Natural killer cell (primary cell): ENCODE data around the gene FILIP1L. TPM values are rescaled to one million over a fixed set of nuclear protein-coding genes. Genes with fewer than 3 reads are reported as not detected.

Experiments
- ATAC-seq, 3 donors: fragments of 150-1000 bp in 2 of 3; fragments of 200-7000 bp in 1 of 3; cut with Tn5 transposase; 1 replicate in 1 of 3; 2 replicates in 2 of 3; pipeline ENCODE4 v1.10.0; 2021; ENCODE audit warnings: mild to moderate bottlenecking in 2 of 3, moderate library complexity in 2 of 3
- DNase-seq, 2 donors: peaks; one replicate each; pipeline versions ENCODE4 v3.0.0 to v3.0.0-alpha.2; 2013 to 2021; ENCODE audit warnings: mixed read lengths in 1 of 2
- H3K27ac ChIP-seq: one replicate; pipeline ENCODE4 v1.5.1; 2013; ENCODE audit warnings: mild to moderate bottlenecking, low read length
- H3K27me3 ChIP-seq: one replicate; pipeline ENCODE4 v1.6.1; 2013; ENCODE audit warnings: low read length; ENCODE audit not compliant: control insufficient read depth, insufficient read depth
- H3K36me3 ChIP-seq: one replicate; pipeline ENCODE4 v1.6.1; 2013; ENCODE audit warnings: low read length; ENCODE audit not compliant: control insufficient read depth, insufficient read depth
- H3K4me1 ChIP-seq: one replicate; pipeline ENCODE4 v1.6.1; 2013; ENCODE audit warnings: low read length; ENCODE audit not compliant: control insufficient read depth, insufficient read depth
- H3K4me3 ChIP-seq: one replicate; pipeline ENCODE4 v1.5.1; 2013; ENCODE audit warnings: low read length
- H3K9me3 ChIP-seq: one replicate; pipeline ENCODE4 v1.6.1; 2013; ENCODE audit warnings: low read length; ENCODE audit not compliant: control insufficient read depth, insufficient read depth
- H3K27ac Mint-ChIP-seq, 2 donors: one replicate each; pipeline ENCODE4 v1.8.0; 2022; ENCODE audit warnings: mild to moderate bottlenecking in 2 of 2, mixed read lengths in 2 of 2, moderate library complexity in 1 of 2
- H3K27me3 Mint-ChIP-seq, 2 donors: one replicate each; pipeline ENCODE4 v1.8.0; 2022; ENCODE audit warnings: low read depth in 2 of 2, mixed read lengths in 2 of 2
- H3K36me3 Mint-ChIP-seq: one replicate; pipeline ENCODE4 v1.8.0; 2022; ENCODE audit warnings: mixed read lengths
- H3K4me1 Mint-ChIP-seq, 2 donors: one replicate each; pipeline ENCODE4 v1.8.0; 2022; ENCODE audit warnings: mixed read lengths in 2 of 2
- H3K4me3 Mint-ChIP-seq: one replicate; pipeline ENCODE4 v1.8.0; 2022; ENCODE audit warnings: mild to moderate bottlenecking, moderate library complexity, mixed read lengths
- H3K9me3 Mint-ChIP-seq, 2 donors: one replicate each; pipeline ENCODE4 v1.8.0; 2022; ENCODE audit warnings: mixed read lengths in 2 of 2
- CTCF ChIP-seq: fragments of 200-600 bp; IDR thresholded peaks from one replicate; pipeline ENCODE4 v1.8.0; 2022; ENCODE audit warnings: antibody characterized with exemption
- WGBS: methylation state at CpG from one replicate; pipeline ENCODE4 v1.1.7; 2013; ENCODE audit warnings: missing lambda C conversion rate; ENCODE audit not compliant: insufficient coverage; 5-methylcytosine and 5-hydroxymethylcytosine counted together
- intact Hi-C: fragments of 100-400 bp; cut with micrococcal nuclease; formaldehyde crosslinking; loops from one replicate; pipeline ENCODE4 v1.14.2; 2022
- total RNA-seq, 4 donors: library from RNA; stranded (reverse); fragments of 120-200 nt in 1 of 4; gene quantifications; one replicate each; pipeline versions ENCODE4 v1.2.3 to v1.2.4, GENCODE V29; 2013 to 2022

FILIP1L gene
- total RNA-seq, 3 donors from 2014 or later (not counting 1 experiment from before 2014, with no cell fraction given): 0.12 TPM; not detected in 2

GRCh38 chr3:100149713-100150415 lies 35.6 kb upstream of the FILIP1L start:
- H3K36me3 Mint-ChIP-seq: peaks cover 2% of the 10 kb centered on the region
- no peaks in the 10 kb centered on the region for H3K4me1 Mint-ChIP-seq
- H3K9me3 Mint-ChIP-seq: peaks cover 0 to under 1% of the 10 kb centered on the region in 2 donors
- H3K27me3 Mint-ChIP-seq: no peaks in the 10 kb centered on the region
- no peaks in the 10 kb centered on the region for H3K9me3 ChIP-seq
- H3K36me3 ChIP-seq: no peaks in the 10 kb centered on the region
- 97% methylated on average over 6 of the region's 6 CpGs for WGBS
- H3K4me3 ChIP-seq: no peak overlapping the region
- TF ChIP-seq CTCF: no peak
- no peaks in the 10 kb centered on the region for H3K4me1 ChIP-seq
- H3K27ac Mint-ChIP-seq: peak overlapping the region in 1 of 2 donors; percentile 4
- H3K27ac ChIP-seq: no peak overlapping the region
- intact Hi-C loops: no loop called here
- H3K27me3 ChIP-seq: no peaks in the 10 kb centered on the region
- DNase-seq: no peak
- H3K4me3 Mint-ChIP-seq: no peak overlapping the region
- no peak for ATAC-seq

GRCh38 chr3:100149130-100149529 lies 34.8 kb upstream of the FILIP1L start:
- Histone ChIP-seq H3K27me3 (no peaks in the 10 kb centered on the region), H3K4me1 (no peaks in the 10 kb centered on the region), H3K27ac (no peak overlapping the region), H3K9me3 (no peaks in the 10 kb centered on the region), H3K36me3 (no peaks in the 10 kb centered on the region), H3K4me3 (no peak overlapping the region)
- no peak overlapping the region for H3K27ac Mint-ChIP-seq
- H3K27me3 Mint-ChIP-seq: no peaks in the 10 kb centered on the region
- TF ChIP-seq CTCF: no peak
- no peaks in the 10 kb centered on the region for H3K4me1 Mint-ChIP-seq
- ATAC-seq (no peak), DNase-seq (no peak)
- no peaks in the 10 kb centered on the region for H3K36me3 Mint-ChIP-seq
- H3K9me3 Mint-ChIP-seq: no peaks in the 10 kb centered on the region
- no peak overlapping the region for H3K4me3 Mint-ChIP-seq
- intact Hi-C loops: no loop called here
- WGBS: 84% methylated on average over 2 of the region's 2 CpGs

GRCh38 chr3:100144255-100144866 lies 30.1 kb upstream of the FILIP1L start:
- Mint-ChIP-seq H3K27ac (no peak overlapping the region), H3K27me3 (no peaks in the 10 kb centered on the region), H3K36me3 (no peaks in the 10 kb centered on the region), H3K9me3 (peaks cover 2 to 6% of the 10 kb centered on the region in 2 donors), H3K4me3 (no peak overlapping the region), H3K4me1 (no peaks in the 10 kb centered on the region)
- intact Hi-C loops: no loop called here
- Histone ChIP-seq H3K4me1 (no peaks in the 10 kb centered on the region), H3K36me3 (no peaks in the 10 kb centered on the region), H3K4me3 (no peak overlapping the region), H3K27me3 (no peaks in the 10 kb centered on the region), H3K27ac (no peak overlapping the region), H3K9me3 (no peaks in the 10 kb centered on the region)
- ATAC-seq (no peak), DNase-seq (no peak)
- TF ChIP-seq CTCF: no peak
- 76% methylated on average over 1 of the region's 1 CpG for WGBS
